Activated CD4-positive, alpha-beta T cell treated with anti-CD3 and anti-CD28 coated beads, Interleukin-2, amount 50 U/mL, for 4 hours (primary cell): Measurements from ENCODE around the gene IQCH.
"Not testable (repeated sequence)": the region's sequence is repeated elsewhere in the genome, so short reads cannot be mapped to it uniquely, and the experiment has no call there.

Source experiments
- DNase-seq, 2 experiments: peaks; one replicate each; pipeline ENCODE4 v3.0.0-alpha.2; 2020

Gene IQCH

GRCh38 chr15:67359431-67360079 lies 105.0 kb downstream of the IQCH start:
- no peak for DNase-seq

- DNase-seq = no peak
Measured at GRCh38 chr15:67361100-67361499, 106.5 kb downstream of the IQCH start.

GRCh38 chr15:67363712-67364111 lies 109.1 kb downstream of the IQCH start:
- not testable (repeated sequence) for DNase-seq

GRCh38 chr15:67365994-67366393 lies 111.4 kb downstream of the IQCH start:
- no peak for DNase-seq

- no peak for DNase-seq
Measured at GRCh38 chr15:67366904-67367303, 112.3 kb downstream of the IQCH start.

- no peak for DNase-seq
Measured at GRCh38 chr15:67369359-67369998, 114.9 kb downstream of the IQCH start.

- no peak for DNase-seq
Measured at GRCh38 chr15:67370206-67370954, 115.8 kb downstream of the IQCH start.

GRCh38 chr15:67372543-67372942 lies 118.0 kb downstream of the IQCH start:
- no peak for DNase-seq

GRCh38 chr15:67372986-67373675 lies 118.5 kb downstream of the IQCH start:
- no peak for DNase-seq

GRCh38 chr15:67373971-67374370 lies 119.4 kb downstream of the IQCH start:
- DNase-seq = no peak

- DNase-seq = no peak
Measured at GRCh38 chr15:67379530-67379929, 124.9 kb downstream of the IQCH start.

- DNase-seq = no peak
Measured at GRCh38 chr15:67380921-67381320, 126.3 kb downstream of the IQCH start.

GRCh38 chr15:67381416-67382045 lies 126.9 kb downstream of the IQCH start:
- DNase-seq = no peak

- no peak for DNase-seq
Measured at GRCh38 chr15:67382723-67383122, 128.1 kb downstream of the IQCH start.

GRCh38 chr15:67383899-67384298 lies 129.3 kb downstream of the IQCH start:
- DNase-seq = no peak

- DNase-seq = no peak
Measured at GRCh38 chr15:67384761-67385160, 130.2 kb downstream of the IQCH start.

GRCh38 chr15:67385971-67386370 lies 131.4 kb downstream of the IQCH start:
- DNase-seq = no peak

GRCh38 chr15:67386947-67387346 lies 132.4 kb downstream of the IQCH start:
- DNase-seq = no peak

- no peak for DNase-seq
Measured at GRCh38 chr15:67389975-67390374, 135.4 kb downstream of the IQCH start.

- no peak for DNase-seq
Measured at GRCh38 chr15:67394873-67395639, 140.5 kb downstream of the IQCH start.

GRCh38 chr15:67396114-67396513 lies 141.5 kb downstream of the IQCH start:
- no peak for DNase-seq

- DNase-seq = no peak
Measured at GRCh38 chr15:67397139-67397538, 142.6 kb downstream of the IQCH start.
